ENCODE measurements around the gene EIF3L. TPM values are rescaled to one million over a fixed set of nuclear protein-coding genes. Genes with fewer than 3 reads are reported as not detected.

EIF3L gene
- total and polyA plus RNA-seq, 2 donors (not counting 3 experiments of a cell fraction or from before 2014, with no cell fraction given), result 479 to 601 TPM

- peaks cover 26% of the 10 kb centered on the region for H3K79me2 ChIP-seq (ENCODE audit: control insufficient read depth, insufficient read depth, low read length)
- peak; percentile 46 for FAIRE-seq
- H4K20me1 ChIP-seq (replicated peaks; ENCODE audit: control insufficient read depth, extremely low read depth, insufficient read depth, low read length), result no peaks in the 10 kb centered on the region
- BruUV-seq (replicated peaks), result TSS peak; percentile 54
- DNase-seq (ENCODE audit: low read depth, low spot score), result peak; percentile 8
- no peak overlapping the region for H3K27ac ChIP-seq (ENCODE audit: insufficient read depth, low read depth, low read length)
- TF ChIP-seq MAX (IDR thresholded peaks at IDR 0.05; ENCODE audit: insufficient read depth, insufficient read length) (no peak), JUN (IDR thresholded peaks at IDR 0.05; ENCODE audit: borderline replicate concordance, insufficient read depth, insufficient read length, low read depth) (no peak), GATA2 (IDR thresholded peaks at IDR 0.05; ENCODE audit: insufficient read depth, insufficient read length, low read depth, low read length) (no peak), POLR2AphosphoS5 (IDR thresholded peaks at IDR 0.05; ENCODE audit: insufficient read depth, low read depth, low read length) (no peak), MYC (IDR thresholded peaks at IDR 0.05; ENCODE audit: low read depth, low read length) (no peak), FOS (IDR thresholded peaks at IDR 0.05; ENCODE audit: borderline replicate concordance, insufficient read depth, low read length) (no peak), CTCF (IDR thresholded peaks at IDR 0.05; ENCODE audit: extremely low read depth in 1 of 2, insufficient read depth in 1 of 2, low read depth in 1 of 2, low read length in 2 of 2) (no peak), EZH2 (IDR thresholded peaks at IDR 0.05; ENCODE audit: borderline replicate concordance, low read depth, low read length, severe bottlenecking) (no peak), POLR2A (IDR thresholded peaks at IDR 0.05; ENCODE audit: low read depth, low read length) (no peak)
- H3K9me3 ChIP-seq (replicated peaks; ENCODE audit: control insufficient read depth, insufficient read depth, low read length), result no peaks in the 10 kb centered on the region
- peak overlapping the region; percentile 55 to 76 (median 67) for H3K4me3 ChIP-seq (replicated peaks in 1 of 3; ENCODE audit: insufficient read depth in 1 of 3, low read depth in 1 of 3, low read length in 3 of 3)
- peaks cover 20% of the 10 kb centered on the region for H3K4me1 ChIP-seq (ENCODE audit: control insufficient read depth, extremely low read depth, insufficient read depth, low read length)
- H3K4me2 ChIP-seq (ENCODE audit: insufficient read depth, low read length), result peak overlapping the region; percentile 73
- intact Hi-C loops (cut with micrococcal nuclease), result loop anchor here (5.0 kb wide), 1 partner anchor 45 kb away; the partner anchor contains the start of genes C22orf23 and POLR2F
- no peak overlapping the region for H2AFZ ChIP-seq (ENCODE audit: low read depth, low read length)
- POLR2A ChIA-PET, result no interaction called here
- dilution Hi-C loops (cut with MboI; ENCODE audit: extremely low pct_ligation_motif_present, low sequenced_read_pairs), result no loop called here
- H3K27me3 ChIP-seq (ENCODE audit: control insufficient read depth in 2 of 2, insufficient read depth in 2 of 2, low read length in 2 of 2), result no peaks in the 10 kb centered on the region
- H3K9ac ChIP-seq (replicated peaks; ENCODE audit: extremely low read depth, insufficient read depth, low read length), result peak overlapping the region; percentile 84
- no peaks in the 10 kb centered on the region for H3K9me1 ChIP-seq (replicated peaks; ENCODE audit: control insufficient read depth, extremely low read depth, insufficient read depth, low read length)
- CTCF ChIA-PET, result interaction anchor here (1.7 to 2.0 kb wide), 2 partner anchors 20 to 89 kb away, joined by 9 to 13 read pairs; no protein-coding TSS in a partner anchor
- peaks cover 0 to 7% of the 10 kb centered on the region in 2 experiments for H3K36me3 ChIP-seq (ENCODE audit: control insufficient read depth in 2 of 2, extremely low read depth in 1 of 2, insufficient read depth in 2 of 2, low read length in 2 of 2)
Observed at GRCh38 chr22:37907036-37907954, 58.1 kb downstream of the EIF3L start.

All from endothelial cell of umbilical vein (primary cell).